ENCODE results near the gene ASTN2. TPM values are rescaled to one million over a fixed set of nuclear protein-coding genes. Genes with fewer than 3 reads are reported as not detected.

Gene ASTN2
- total and polyA plus RNA-seq, 9 donors: 1.8 to 6.4 (median 3.2) TPM

GRCh38 chr9:117325831-117326230 is 89.0 kb downstream of the ASTN2 start:
- H3K4me3 ChIP-seq: no peak overlapping the region

GRCh38 chr9:117325110-117325731 is 89.6 kb downstream of the ASTN2 start:
- Histone ChIP-seq H3K4me1 (ENCODE audit: insufficient read depth) (no peaks in the 10 kb centered on the region), H3K9me3 (no peaks in the 10 kb centered on the region), H3K4me3 (no peak overlapping the region), H3K27ac (no peak overlapping the region), H3K27me3 (no peaks in the 10 kb centered on the region), H3K36me3 (no peaks in the 10 kb centered on the region)
- no peak for DNase-seq
- intact Hi-C loops (cut with DNase I): loop anchor here in 1 of 4 donors (10.0 kb wide), 1 partner anchor 450 kb away; no protein-coding TSS in a partner anchor
- 64 to 71% (median 69%) methylated on average over 3 of the region's 3 CpGs for WGBS, 3 donors
- no peak for TF ChIP-seq POLR2A (IDR thresholded peaks at IDR 0.05)
- no peak for TF ChIP-seq EP300 (IDR thresholded peaks at IDR 0.05)
- no peak for TF ChIP-seq CTCF (IDR thresholded peaks at IDR 0.05)

More at GRCh38 chr9:117325831-117326230, 89.0 kb downstream of the ASTN2 start:
- no peaks in the 10 kb centered on the region for H3K27me3 ChIP-seq
- no peaks in the 10 kb centered on the region for H3K9me3 ChIP-seq
- H3K27ac ChIP-seq: no peak overlapping the region
- no peaks in the 10 kb centered on the region for H3K4me1 ChIP-seq (ENCODE audit: insufficient read depth)
- no peak for TF ChIP-seq EP300 (IDR thresholded peaks at IDR 0.05)
- TF ChIP-seq CTCF (IDR thresholded peaks at IDR 0.05): no peak
- TF ChIP-seq POLR2A (IDR thresholded peaks at IDR 0.05): no peak
- 39 to 52% (median 47%) methylated on average over 2 of the region's 2 CpGs for WGBS, 3 donors
- no peak for DNase-seq
- no peaks in the 10 kb centered on the region for H3K36me3 ChIP-seq
- intact Hi-C loops (cut with DNase I): loop anchor here in 1 of 4 donors (10.0 kb wide), 1 partner anchor 451 kb away; no protein-coding TSS in a partner anchor

- H3K4me3 ChIP-seq: no peak overlapping the region
- DNase-seq: no peak
- TF ChIP-seq POLR2A (IDR thresholded peaks at IDR 0.05): no peak
- no peak for TF ChIP-seq EP300 (IDR thresholded peaks at IDR 0.05)
- TF ChIP-seq CTCF (IDR thresholded peaks at IDR 0.05): no peak
- no peaks in the 10 kb centered on the region for H3K36me3 ChIP-seq
- WGBS, 3 donors: 33 to 42% (median 38%) methylated on average over 3 of the region's 3 CpGs
- H3K27me3 ChIP-seq: no peaks in the 10 kb centered on the region
- H3K9me3 ChIP-seq: no peaks in the 10 kb centered on the region
- H3K27ac ChIP-seq: no peak overlapping the region
- H3K4me1 ChIP-seq (ENCODE audit: insufficient read depth): no peaks in the 10 kb centered on the region
- intact Hi-C loops (cut with DNase I): loop anchor here in 1 of 4 donors (10.0 kb wide), 1 partner anchor 449 kb away; no protein-coding TSS in a partner anchor
Observed at GRCh38 chr9:117323390-117323789, 91.5 kb downstream of the ASTN2 start.

- no peaks in the 10 kb centered on the region for H3K9me3 ChIP-seq
- H3K27me3 ChIP-seq: no peaks in the 10 kb centered on the region
- H3K36me3 ChIP-seq: no peaks in the 10 kb centered on the region
- H3K4me3 ChIP-seq: no peak overlapping the region
- H3K27ac ChIP-seq: no peak overlapping the region
- intact Hi-C loops (cut with DNase I): no loop called here
- DNase-seq: no peak
- WGBS, 3 donors: 38 to 69% (median 68%) methylated on average over 2 of the region's 2 CpGs
- H3K4me1 ChIP-seq (ENCODE audit: insufficient read depth): no peaks in the 10 kb centered on the region
- TF ChIP-seq POLR2A (IDR thresholded peaks at IDR 0.05): no peak
- no peak for TF ChIP-seq CTCF (IDR thresholded peaks at IDR 0.05)
- no peak for TF ChIP-seq EP300 (IDR thresholded peaks at IDR 0.05)
Observed at GRCh38 chr9:117317192-117317591, 97.7 kb downstream of the ASTN2 start.
